ENCODE data around the gene TTN.
A peak's percentile ranks its signal among the peaks of the same experiment; 100 is the strongest.

Gene TTN

DNA sequence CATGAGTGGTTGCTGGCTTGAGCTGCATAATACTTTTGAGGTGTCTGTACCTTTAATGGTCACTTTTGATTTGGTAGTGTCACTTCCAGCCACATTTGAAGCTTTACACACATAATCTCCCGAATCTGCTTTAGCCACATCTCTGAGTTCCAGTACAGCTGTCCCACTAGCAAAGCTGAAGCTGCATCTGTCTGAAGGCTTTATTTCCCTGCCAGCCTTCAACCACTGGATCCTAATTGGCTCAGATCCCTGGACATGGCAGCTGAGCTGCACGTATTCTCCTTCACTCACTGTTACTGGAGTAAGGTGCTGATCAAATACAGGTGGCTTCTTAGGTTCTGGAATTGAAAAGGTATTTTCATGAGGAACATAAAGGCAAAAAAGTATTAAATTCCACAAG, 99.7 kb downstream of the TTN start:
- DNase-seq (ENCODE audit: extremely low spot score) = no peak
- TF ChIP-seq, protein P1, sequence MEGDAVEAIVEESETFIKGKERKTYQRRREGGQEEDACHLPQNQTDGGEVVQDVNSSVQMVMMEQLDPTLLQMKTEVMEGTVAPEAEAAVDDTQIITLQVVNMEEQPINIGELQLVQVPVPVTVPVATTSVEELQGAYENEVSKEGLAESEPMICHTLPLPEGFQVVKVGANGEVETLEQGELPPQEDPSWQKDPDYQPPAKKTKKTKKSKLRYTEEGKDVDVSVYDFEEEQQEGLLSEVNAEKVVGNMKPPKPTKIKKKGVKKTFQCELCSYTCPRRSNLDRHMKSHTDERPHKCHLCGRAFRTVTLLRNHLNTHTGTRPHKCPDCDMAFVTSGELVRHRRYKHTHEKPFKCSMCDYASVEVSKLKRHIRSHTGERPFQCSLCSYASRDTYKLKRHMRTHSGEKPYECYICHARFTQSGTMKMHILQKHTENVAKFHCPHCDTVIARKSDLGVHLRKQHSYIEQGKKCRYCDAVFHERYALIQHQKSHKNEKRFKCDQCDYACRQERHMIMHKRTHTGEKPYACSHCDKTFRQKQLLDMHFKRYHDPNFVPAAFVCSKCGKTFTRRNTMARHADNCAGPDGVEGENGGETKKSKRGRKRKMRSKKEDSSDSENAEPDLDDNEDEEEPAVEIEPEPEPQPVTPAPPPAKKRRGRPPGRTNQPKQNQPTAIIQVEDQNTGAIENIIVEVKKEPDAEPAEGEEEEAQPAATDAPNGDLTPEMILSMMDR (IDR thresholded peaks at IDR 0.05; ENCODE audit: control extremely low read depth, extremely low read depth, low read depth, missing control alignments) = no peak
- POLR2A ChIA-PET = no interaction called here
- CTCF ChIA-PET = interaction anchor here (0.9 to 1.4 kb wide), 4 partner anchors 14 to 22 kb away, joined by 3 to 4 read pairs (median 3); no protein-coding TSS in a partner anchor

DNA sequence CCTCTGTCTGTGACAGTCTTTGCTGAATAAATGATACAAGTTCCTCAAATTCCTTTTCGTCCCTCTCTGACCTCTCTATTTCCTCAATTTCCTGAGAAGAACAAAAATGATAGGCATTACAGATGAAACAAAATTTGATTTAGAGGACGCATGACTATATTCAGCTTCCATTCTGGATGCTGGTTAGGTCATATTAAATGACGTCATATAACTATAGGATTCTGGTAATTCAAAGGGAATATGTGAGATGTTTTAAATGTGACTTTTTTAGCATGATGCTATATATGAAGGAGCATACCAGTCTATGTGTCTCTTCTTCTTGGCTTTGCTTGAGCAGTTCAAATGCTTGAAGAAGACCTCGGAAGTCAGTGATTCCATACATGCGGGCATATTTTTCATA, 102.3 kb downstream of the TTN start:
- no peak for DNase-seq (ENCODE audit: extremely low spot score)
- TF ChIP-seq, protein P1 (IDR thresholded peaks at IDR 0.05; ENCODE audit: control extremely low read depth, extremely low read depth, low read depth, missing control alignments) = no peak
- ChIA-PET POLR2A (no interaction called here), CTCF (no interaction called here)

DNA sequence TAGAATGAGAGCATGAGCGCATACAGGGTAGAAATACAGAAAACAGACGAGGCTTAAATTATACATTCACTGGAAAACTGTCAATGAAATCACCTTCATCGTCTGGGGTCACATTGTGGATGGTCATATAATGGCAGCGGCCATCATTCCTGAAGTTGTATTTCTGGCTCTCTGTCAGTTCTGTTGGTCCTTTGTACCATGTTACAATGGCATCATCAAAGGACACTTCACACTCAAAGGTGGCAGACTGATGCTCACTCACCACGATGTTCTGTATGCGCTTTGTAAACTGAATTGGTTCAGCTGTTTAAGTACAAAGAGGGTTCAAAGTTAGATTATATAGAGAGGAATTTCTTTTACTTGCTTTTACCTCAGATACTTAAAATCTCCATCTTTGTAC, 104.9 kb downstream of the TTN start:
- CTCF ChIA-PET = interaction anchor here (1.2 to 2.4 kb wide), 2 partner anchors 10 to 12 kb away, joined by 3 to 33 read pairs; no protein-coding TSS in a partner anchor
- TF ChIP-seq, protein P1 (IDR thresholded peaks at IDR 0.05; ENCODE audit: control extremely low read depth, extremely low read depth, low read depth, missing control alignments) = no peak
- no peak for DNase-seq (ENCODE audit: extremely low spot score)
- POLR2A ChIA-PET = no interaction called here

DNA sequence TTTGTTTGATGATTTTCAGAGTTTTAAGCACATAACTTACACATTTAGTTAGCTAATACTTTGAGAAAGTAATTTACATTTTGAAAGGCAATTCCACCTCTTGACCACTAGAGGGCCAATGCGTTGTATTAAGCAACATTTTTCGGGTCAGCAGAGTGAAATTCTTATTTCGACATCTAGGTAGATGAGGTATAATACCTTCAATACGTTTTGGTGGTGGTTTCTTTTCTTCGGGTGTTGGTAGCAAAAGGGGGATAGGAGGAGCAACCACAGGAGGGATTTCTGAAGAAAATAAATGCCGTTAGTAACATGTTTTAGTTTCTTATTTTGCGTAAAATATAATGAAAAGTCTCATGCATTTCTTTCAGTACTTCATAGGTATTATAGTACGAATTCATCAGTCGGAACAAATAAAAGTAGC, 106.3 kb downstream of the TTN start:
- peak; percentile 40 for DNase-seq (ENCODE audit: extremely low spot score)
- POLR2A ChIA-PET = no interaction called here
- CTCF ChIA-PET = interaction anchor here (0.6 to 2.4 kb wide), 20 partner anchors 9 to 322 kb away, joined by 3 to 33 read pairs (median 4); no protein-coding TSS in a partner anchor
- TF ChIP-seq, protein P1 (IDR thresholded peaks at IDR 0.05; ENCODE audit: control extremely low read depth, extremely low read depth, low read depth, missing control alignments) = peak; percentile 71

DNA sequence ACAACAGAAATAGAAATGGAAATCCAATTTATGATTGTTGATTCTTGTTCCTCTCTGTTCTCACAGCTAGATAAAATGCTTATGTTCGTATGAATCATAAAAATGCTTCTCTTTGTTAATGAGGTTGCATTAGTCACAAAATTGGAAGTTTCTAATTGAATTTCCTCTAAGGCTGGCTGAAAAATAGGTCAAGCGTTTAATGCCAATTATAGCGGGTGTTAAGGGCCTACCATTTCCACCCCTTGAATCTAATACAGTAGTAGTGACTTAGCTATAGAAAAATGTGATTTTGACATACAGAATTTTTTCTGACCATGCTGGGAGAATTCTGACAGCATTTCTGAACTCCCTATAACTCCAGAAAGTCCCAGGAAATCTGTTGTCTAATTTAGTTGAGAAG, 107.1 kb downstream of the TTN start:
- TF ChIP-seq, protein P1 (IDR thresholded peaks at IDR 0.05; ENCODE audit: control extremely low read depth, extremely low read depth, low read depth, missing control alignments) = no peak
- ChIA-PET CTCF (interaction anchor here (0.6 to 2.4 kb wide), 20 partner anchors 10 to 322 kb away, joined by 3 to 33 read pairs (median 4); no protein-coding TSS in a partner anchor), POLR2A (no interaction called here)
- no peak for DNase-seq (ENCODE audit: extremely low spot score)

DNA sequence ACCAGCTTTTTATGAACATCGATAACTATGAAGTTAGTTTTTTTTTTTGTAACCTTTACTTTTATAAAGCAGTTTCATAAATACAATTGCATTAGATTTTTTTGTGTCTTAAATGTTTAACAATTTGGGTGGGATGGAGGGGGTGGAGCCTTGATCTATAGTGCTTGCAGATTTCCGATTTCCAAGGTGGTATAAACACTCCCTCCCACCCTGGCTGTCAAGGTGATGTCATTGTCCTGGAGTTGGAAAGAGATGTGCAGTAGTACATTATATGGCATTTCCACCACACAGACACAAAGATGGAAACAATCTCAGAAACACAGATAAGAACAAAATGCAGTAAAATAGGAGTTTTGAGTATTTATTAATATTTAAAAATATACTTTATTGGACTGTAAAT, 114.4 kb downstream of the TTN start:
- ChIA-PET CTCF (interaction anchor here (0.7 to 5.2 kb wide), 2 partner anchors 8 to 15 kb away, joined by 3 to 33 read pairs; no protein-coding TSS in a partner anchor), POLR2A (no interaction called here)
- TF ChIP-seq, protein P1 (IDR thresholded peaks at IDR 0.05; ENCODE audit: control extremely low read depth, extremely low read depth, low read depth, missing control alignments) = no peak
- no peak for DNase-seq (ENCODE audit: extremely low spot score)
